IPS DF 19.7 (cell line): Measurements from ENCODE around the gene AOPEP.

Experiments
- DNase-seq: peaks from one replicate; pipeline ENCODE4 v3.0.0-alpha.2; 2013; ENCODE audit warnings: low read depth, low spot score

The AOPEP gene

GRCh38 chr9:94990897-94991561 is 264.5 kb downstream of the AOPEP start:
- DNase-seq = no peak

- DNase-seq = no peak
These were observed 265.7 kb downstream of the AOPEP start for GRCh38 chr9:94991961-94992907.

- no peak for DNase-seq
These were observed 266.8 kb downstream of the AOPEP start for GRCh38 chr9:94993160-94993820.

- DNase-seq = no peak
These were observed 267.3 kb downstream of the AOPEP start for GRCh38 chr9:94993821-94994165.

- DNase-seq = no peak
These were observed 268.7 kb downstream of the AOPEP start for GRCh38 chr9:94995048-94995693.

GRCh38 chr9:94996641-94997040 is 270.1 kb downstream of the AOPEP start:
- no peak for DNase-seq

GRCh38 chr9:94997727-94998126 is 271.2 kb downstream of the AOPEP start:
- DNase-seq = no peak

- DNase-seq = no peak
These were observed 273.3 kb downstream of the AOPEP start for GRCh38 chr9:94999832-95000231.

- no peak for DNase-seq
These were observed 274.3 kb downstream of the AOPEP start for GRCh38 chr9:95000821-95001220.

- no peak for DNase-seq
These were observed 275.2 kb downstream of the AOPEP start for GRCh38 chr9:95001720-95002119.

- no peak for DNase-seq
These were observed 277.4 kb downstream of the AOPEP start for GRCh38 chr9:95003689-95004410.

- no peak for DNase-seq
These were observed 278.1 kb downstream of the AOPEP start for GRCh38 chr9:95004411-95005277.

GRCh38 chr9:95005278-95006143 is 279.0 kb downstream of the AOPEP start:
- DNase-seq = no peak

GRCh38 chr9:95007226-95007869 is 280.8 kb downstream of the AOPEP start:
- DNase-seq = no peak

- no peak for DNase-seq
These were observed 281.8 kb downstream of the AOPEP start for GRCh38 chr9:95008151-95008771.

GRCh38 chr9:95009459-95009858 is 283.0 kb downstream of the AOPEP start:
- no peak for DNase-seq

- no peak for DNase-seq
These were observed 283.9 kb downstream of the AOPEP start for GRCh38 chr9:95010431-95010838.

- no peak for DNase-seq
These were observed 285.7 kb downstream of the AOPEP start for GRCh38 chr9:95012035-95012708.
